GM19455 (cell line): Measurements from ENCODE around the gene COL16A1.

Experiments used
- ATAC-seq: cut with Tn5 transposase; IDR thresholded peaks from one replicate; pipeline ENCODE4 v1.9.1; 2021; ENCODE audit not compliant: unreplicated experiment

The COL16A1 gene

GRCh38 chr1:31733389-31734219 is 29.8 kb upstream of the COL16A1 start:
- no peak for ATAC-seq

DNA sequence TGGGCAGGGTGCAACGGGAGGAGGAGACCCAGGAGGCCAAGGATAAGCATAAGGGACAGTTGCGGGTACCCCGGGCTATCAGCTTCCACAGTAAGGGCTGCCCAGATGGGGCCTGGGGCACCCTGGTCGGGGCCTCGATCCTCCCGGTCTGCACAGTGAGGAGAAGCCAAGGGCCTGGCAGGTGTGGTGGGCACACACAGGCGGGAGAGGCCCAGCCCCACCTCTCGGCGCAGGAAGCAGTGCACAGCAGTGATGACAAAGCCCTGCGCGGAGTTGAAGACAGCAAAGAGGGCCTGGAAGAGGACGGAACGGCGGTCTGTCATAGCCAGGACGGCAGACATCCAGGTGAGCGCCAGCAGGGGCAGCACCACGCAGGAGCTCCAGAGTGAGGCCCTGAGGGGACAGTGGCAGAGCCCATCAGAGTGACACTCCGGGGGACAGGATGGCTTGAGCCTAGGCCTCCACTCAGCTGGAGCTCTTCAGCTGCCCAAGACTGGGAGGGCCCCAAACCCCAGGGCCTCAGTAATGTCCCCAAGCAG is 29.0 kb upstream of the COL16A1 start:
- ATAC-seq = no peak

DNA sequence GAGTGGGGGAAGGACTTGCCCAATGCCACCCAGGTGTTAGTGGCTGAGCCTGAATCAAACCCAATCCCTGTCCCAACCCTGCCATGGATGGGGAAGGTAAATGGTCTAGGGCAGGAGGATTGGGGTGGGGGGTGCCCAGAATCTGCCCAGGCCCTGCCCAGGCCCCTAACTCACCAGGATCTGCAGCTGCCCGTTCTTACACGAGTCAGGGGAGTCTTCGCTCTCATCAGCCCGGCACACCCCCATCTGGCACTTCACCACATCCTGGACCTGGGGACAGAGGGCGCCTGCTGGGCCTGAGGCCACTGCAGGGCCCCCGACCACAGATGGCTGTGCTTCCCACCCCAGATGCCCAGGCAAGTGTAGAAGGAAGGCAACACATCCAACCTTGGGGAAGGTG is 28.5 kb upstream of the COL16A1 start:
- no peak for ATAC-seq

DNA sequence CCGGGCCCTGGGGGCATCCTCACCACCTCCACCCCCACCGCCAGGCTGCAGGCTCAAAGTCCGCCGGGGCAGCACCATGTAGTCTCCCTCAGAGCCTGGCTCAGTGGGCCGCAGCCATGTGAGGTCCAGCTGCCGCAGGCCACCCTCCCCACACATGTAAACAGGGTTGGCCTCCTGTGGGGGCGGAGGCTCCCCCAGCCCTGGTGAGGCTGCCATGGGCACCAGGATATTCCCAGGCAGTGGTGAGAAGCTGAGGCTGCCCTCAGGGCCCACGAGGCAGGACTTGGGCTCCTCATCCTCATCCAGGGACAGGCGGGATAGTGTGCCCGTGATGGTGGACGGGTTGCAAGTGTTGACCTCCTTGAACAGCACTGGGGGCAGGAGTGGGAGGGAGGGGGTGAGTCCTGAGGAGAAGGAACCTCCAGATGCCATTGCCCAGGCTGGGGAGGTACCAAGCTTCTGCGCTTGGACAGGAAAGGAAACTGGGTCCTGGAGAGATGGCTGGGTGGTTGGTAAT is 27.3 kb upstream of the COL16A1 start:
- ATAC-seq = no peak

GRCh38 chr1:31730336-31731048 is 26.7 kb upstream of the COL16A1 start:
- ATAC-seq = no peak

DNA sequence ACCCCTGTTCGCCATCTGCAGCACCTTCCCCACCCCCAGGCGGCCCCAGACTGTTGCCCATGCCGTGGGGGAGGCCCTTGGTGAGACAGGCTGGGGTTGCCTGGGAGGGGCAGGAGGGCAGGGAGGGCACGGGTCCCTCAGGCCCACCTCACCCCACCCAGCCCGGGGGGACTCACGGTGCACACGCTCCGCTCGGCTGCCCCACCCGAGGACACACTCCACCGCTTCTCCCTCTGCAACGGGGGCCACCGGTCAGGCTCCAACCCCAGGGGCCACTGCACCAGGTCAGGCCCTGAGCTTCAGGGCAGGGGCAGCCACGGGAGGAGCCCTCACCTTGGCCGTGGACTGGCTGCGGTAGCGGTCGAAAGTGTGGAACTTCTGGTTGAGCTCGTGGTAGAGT is 24.0 kb upstream of the COL16A1 start:
- no peak for ATAC-seq

DNA sequence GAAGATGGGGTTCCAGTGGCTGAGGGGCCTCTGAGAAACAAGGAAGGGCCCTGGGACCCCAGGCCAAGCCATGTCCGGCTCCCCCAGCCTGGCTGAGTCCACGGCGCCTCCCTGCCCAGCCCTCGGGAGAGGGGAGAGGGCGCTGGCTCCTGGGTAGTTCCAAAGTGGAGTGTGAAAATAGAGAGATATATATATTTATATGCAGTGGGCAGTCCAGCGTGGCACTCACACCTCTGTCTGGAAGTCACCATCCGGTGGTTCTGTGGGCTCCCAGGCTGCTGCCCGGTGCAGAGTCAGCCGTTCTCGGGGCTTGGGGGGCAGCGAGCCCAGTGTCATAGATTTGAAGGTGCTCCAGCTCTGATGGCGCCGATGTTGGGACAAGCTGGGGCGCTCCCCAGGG is 23.4 kb upstream of the COL16A1 start:
- ATAC-seq = no peak

DNA sequence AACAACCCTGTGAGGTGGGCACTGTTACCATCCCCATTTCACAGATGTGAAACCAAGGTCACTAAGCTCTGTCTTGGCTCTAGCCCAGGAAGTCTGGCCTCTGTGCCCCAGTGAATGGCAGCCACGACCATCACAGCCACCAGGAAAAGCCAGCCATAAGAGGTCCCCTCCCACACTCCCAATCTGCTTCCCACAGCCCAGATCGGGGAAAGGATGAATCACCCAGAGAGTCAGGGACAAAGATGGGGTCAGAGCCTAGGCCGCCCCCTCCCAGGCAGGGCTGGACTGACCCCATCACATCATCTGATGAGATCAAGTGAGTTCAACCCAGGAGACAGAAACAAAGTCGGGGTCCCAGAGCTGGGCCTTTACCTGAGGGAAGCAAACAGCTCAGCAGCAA is 22.9 kb upstream of the COL16A1 start:
- no peak for ATAC-seq

DNA sequence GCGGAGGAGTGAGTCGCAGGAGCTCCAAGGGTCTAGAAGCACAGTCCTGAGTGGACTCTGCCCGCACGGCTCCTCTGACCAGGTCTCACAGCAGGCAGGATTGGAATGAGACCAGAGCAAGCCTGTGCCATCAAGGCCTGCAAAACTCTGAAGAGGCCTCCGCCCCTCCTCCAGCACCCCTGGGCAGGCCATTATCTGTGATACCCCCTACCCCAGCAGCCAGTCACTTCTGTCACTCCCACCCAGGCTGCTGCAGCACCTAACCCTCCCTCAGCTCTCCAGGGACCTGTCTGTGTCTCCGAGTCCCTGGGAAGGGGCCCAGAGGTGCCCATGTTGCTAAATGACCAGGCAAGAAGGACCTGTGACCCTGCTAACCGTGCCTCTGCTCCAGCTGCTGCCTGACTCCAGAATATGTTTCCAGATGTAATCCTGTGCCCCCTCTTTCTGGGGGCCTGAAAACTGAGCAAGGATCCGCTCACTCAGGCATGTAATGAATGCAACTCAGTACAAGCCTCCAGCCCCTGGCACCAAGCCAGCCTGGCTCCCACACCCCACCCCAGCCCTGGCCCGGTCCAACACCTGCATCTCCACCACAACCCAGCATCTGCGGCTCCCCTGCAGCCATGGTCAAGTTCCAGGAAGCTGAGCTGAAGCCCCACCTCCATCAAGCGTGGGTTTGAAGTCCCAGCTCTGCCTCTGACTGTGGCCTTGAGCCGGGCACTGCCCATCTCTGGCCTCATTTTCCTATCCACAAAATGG is 22.1 kb upstream of the COL16A1 start:
- ATAC-seq = no peak

GRCh38 chr1:31725134-31725533 is 21.3 kb upstream of the COL16A1 start:
- no peak for ATAC-seq

- no peak for ATAC-seq
These were observed 20.1 kb upstream of the COL16A1 start for GRCh38 chr1:31723828-31724359.

- no peak for ATAC-seq
These were observed 14.6 kb upstream of the COL16A1 start for GRCh38 chr1:31718327-31718897.

- ATAC-seq = no peak
These were observed 13.5 kb upstream of the COL16A1 start for GRCh38 chr1:31717341-31717740.

DNA sequence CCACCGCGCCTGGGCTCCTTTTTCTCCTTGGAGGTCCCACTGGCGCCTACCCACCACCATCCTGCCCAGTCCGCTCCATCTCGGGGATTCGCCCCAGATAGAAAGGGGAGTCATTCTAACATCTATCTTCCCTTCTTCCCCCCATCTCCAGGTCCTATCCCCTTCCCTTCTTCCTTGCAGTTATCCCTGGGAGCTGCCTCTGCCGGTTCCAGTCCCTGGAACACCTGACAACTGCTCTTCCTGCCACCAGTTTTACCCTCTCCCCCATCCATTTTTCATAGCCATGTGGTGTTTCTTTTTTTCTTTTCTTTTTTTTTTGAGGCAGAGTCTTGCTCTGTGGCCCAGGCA is 12.0 kb upstream of the COL16A1 start:
- ATAC-seq = no peak

GRCh38 chr1:31715087-31715872 is 11.5 kb upstream of the COL16A1 start:
- no peak for ATAC-seq

- no peak for ATAC-seq
These were observed 10.7 kb upstream of the COL16A1 start for GRCh38 chr1:31714442-31715086.

GRCh38 chr1:31712630-31713029 is 8.8 kb upstream of the COL16A1 start:
- no peak for ATAC-seq

DNA sequence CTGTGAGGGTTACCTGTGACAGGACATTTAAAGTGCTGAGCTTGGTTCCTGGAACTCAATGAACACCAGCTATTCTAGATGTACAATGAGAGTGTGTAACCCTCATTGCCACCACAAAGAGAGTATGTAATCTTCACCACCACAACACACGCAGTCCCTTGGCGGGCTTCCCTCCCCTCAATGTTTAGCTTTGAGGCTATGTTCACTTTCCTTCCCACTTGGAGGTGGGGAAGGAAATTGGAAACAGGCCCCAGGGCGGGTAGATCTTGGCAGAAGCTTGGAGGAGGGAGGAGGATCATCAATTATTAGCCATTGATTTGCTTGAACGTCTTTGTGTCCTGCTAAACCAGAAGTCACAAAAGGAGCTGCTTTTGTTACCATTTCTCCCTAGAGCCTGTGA is 8.3 kb upstream of the COL16A1 start:
- ATAC-seq = no peak

DNA sequence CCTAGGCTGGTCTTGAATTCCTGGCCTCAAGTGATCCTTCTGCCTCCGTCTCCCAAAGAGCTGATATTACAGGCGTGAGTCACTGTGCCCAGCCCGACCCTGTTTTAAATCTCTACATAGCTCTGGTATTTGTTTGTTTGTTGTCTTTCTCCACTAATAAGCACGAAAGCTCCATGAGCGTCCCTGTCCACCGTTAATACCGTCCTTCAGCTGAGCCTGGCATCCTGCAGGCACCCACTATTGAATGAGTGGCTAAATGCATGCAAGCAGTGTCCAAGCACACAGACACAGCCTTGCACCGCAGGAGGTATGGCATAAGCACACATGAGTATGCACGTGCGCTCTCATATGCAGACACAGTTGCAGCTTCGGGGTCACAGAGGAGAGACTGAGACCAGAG is 4.5 kb upstream of the COL16A1 start:
- ATAC-seq = no peak

DNA sequence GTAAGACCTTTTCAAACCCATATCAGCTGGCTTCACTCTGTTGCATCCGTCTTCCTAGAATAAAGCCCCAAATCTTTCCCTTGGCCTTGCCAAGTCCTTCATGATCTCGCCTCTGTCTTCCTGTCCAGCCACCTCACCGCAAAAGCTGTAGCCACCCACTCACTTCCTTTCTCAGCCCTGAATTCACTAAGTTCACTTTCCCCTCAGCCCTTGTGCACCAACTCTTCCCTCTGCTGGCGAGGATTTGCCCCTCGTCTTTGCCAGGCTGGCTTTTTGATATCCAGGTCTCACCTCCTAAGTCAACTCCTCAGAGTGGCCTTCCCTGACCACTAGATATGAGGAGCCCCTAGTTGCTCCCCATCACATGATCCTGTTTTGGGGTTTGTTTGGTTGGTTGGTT is 3.9 kb upstream of the COL16A1 start:
- no peak for ATAC-seq
